Left forelimb (tissue), 1 donor: ENCODE measurements around the gene PARD3B.
"Not testable (repeated sequence)": the region's sequence is repeated elsewhere in the genome, so short reads cannot be mapped to it uniquely, and the experiment has no call there.

ENCODE experiments used
- DNase-seq: peaks from one replicate; pipeline ENCODE4 v3.0.0-alpha.2; 2018; ENCODE audit warnings: low spot score

Gene PARD3B

DNA sequence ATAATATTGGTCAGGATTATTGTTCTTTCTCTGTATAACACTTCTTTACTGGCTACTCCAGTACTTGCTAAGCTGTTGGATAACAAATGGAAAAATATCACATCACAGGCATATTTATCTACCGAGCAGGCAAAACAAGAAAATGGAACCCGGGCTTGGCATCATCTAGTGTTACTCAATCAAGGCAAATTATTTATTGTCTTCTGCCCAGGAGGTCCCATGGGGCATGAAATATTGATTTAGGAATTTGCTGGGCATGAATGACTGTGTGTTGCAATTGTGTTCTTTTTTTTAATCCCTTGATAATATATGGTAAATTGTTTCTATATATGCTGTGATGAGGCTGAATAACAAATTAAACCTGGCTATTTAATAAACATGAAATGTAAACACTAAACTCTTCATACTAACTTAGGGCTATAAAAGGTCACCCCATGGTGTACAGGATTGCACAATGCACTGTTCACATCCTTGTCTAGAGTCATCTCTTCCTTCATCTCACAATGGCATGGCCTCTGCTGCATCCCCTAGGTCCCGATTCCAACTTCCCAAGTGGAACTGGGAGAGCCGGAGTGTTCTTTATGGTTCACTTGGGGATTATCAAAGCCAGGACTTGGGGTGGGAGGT lies 2.2 kb upstream of the PARD3B start:
- no peak for DNase-seq

DNA sequence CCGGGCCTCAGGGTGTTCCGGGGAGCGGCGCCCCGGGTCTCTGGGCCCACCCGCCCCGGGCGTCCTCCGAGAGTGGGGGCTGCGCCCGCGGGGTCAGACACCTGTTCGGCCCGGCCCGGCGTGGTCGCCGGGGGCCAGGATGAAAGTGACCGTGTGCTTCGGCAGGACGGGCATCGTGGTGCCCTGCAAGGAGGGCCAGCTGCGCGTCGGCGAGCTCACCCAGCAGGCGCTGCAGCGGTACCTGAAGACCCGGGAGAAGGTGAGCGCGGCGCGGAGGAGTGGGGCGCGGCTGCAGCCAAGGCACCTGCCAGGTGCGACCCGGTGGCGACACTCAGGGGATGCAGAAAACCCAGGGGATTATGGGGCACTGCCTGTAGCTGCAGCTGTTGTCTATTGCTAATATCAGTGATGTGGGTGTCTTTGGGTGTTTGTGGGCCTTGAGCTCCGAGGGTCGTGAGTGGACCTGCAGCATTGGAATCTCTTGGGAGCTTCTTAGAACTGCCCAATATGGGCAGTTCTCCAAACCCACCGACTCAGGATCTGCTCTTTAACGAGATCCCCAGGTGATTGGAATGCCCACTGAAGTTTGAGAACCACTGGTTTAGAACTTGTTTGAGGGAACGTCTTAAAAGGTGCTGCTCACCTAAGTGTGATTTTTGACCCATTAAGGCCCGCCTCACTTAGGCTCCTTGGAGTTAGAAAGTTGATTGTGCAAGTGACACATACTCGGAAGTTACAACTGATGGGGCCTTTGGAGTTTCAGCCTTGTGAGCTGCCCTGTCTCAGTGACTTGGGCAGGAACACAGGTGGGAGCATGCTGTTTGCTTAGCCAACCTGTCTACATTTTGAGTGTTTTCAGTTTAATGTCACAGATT lies 823 bp downstream of the PARD3B start:
- peak; percentile 66 for DNase-seq

DNA sequence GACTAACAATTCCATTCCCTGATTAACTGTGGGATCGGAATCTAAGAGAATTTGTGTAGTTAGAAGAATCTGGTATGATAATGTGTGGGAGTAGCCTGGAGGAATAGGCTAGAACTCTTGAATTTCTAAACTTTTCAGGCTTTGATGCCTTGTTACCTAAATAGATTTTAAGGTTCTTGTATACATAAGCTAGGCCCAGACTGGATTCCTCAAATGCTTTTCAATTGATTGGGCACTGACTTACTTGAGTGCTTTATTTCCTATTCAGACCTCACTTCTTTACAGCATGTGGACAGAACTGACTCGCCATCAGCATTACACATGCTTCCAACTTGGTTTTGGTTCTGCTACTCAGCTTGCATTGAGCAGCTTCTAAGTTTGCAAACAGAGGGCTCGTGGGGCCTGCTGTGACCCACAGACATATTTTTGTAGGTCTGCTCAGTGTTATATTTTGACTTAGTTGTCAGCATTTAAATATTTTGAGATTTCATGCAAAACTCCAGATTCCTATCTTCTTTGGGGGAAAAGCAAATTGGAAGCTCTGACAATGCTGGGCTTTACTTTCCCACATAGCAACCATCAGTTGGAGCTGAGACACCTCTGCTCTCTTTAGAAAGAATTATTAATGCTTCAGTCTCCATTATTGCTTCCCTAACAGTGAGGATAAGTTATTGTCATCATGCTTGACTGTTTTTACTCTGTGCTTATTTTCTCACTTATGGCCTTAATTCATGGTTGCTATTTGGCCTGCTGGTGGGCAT lies 5.7 kb downstream of the PARD3B start:
- no peak for DNase-seq

DNA sequence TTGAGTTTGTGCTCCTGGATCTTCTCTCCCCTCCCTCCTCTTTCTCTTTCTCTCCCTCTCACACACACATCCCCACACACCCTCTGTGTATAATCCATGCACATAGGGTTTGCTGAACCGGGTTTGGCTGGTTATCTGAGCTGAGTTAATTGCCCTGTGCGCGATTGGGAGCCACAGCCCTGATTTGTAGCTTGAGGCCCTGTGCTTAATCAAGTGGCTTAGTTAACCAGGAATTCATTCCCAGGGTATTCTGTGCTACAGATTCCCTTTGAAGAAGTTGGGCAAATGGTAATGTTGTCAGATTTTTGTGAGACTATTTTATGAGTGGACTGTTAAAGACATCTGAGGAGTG lies 6.2 kb downstream of the PARD3B start:
- DNase-seq, result no peak

DNA sequence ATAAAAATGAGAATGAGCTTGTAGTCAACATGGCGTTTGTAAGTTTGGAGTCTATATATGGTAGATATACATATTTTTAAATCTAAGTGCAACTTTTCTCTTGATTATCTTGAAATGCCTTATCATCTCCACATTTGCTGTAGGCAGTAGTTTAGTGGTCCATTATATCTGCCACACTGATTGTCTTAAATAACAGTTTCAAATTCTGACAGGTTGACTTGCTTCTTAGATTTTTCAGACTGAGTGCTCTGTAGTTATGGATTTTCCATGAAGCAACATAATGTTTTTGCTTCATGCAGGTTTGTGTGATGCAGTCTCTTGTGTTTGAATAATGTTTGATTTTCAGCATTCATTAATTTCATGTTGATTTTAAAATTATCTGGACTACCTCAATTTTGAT lies 12.3 kb downstream of the PARD3B start:
- no peak for DNase-seq

DNA sequence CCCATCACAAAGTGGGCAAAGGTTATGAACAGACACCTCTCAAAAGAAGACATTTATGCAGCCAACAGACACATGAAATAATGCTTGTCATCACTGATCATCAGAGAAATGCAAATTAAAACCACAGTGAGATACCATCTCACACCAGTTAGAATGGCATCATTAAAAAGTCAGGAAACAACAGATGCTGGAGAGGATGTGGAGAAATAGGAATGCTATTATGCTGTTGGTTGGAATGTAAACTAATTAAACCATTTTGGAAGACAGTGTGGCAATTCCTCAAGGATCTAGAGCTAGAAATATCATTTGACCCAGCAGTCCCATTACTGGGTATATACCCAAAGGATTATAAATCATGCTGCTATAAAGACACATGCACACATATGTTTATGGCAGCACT lies 14.1 kb downstream of the PARD3B start:
- DNase-seq, result not testable (repeated sequence)

DNA sequence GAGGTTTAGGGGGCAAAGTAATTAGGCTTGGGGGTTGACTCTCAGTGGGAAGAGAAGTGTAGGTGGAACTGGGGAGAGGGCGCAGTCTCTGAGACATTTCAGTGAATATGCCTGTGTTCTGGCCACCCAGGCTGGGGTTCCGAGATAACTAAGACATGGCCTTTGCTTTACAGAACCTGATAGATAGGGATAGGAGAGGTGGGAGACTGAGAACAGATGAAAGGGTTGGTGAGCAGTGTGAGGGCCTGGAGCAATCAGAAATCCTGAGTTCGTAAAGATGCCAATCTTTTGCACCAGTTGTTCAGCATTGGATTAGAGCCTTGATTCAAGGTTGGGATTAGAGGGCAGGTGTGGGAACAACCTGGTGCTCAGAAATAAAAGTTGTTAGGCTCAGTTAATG lies 15.6 kb downstream of the PARD3B start:
- no peak for DNase-seq

DNA sequence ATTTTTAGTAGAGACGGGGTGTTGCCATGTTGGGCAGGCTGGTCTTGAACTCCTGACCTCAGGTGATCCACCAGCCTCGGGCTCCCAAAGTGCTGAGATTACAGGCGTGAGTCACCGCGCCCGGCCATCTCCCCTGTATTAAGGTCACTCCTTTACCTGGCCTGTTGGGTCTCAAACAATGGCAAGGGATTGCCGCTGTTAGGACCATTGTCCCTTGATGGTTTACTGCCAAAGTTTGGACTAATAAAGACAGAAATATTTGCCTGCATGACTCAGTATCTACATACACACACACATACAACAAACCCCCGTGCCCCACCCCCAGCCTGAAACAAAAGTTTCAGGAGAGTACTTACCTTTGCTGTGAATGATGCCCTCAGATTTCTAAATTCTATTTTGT lies 16.5 kb downstream of the PARD3B start:
- no peak for DNase-seq

DNA sequence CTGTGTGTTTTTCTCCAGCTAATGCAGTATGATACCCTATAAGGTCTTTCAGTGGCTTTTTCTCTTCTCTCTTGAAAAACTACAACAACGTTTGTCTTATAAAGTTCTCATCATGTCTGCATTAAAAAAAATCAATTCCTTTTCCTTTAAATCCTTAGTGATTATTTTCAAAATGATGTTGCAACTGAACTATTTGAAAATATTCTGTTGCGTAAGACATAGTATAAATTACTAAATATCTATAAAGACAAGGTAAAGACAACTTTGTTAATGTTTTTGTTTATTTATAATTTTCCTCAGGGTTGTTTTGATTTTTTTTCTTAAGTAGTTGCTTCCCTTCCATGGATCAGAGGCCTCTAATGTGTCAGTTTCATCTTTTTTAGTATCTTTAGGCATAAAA lies 21.2 kb downstream of the PARD3B start:
- DNase-seq, result no peak

DNA sequence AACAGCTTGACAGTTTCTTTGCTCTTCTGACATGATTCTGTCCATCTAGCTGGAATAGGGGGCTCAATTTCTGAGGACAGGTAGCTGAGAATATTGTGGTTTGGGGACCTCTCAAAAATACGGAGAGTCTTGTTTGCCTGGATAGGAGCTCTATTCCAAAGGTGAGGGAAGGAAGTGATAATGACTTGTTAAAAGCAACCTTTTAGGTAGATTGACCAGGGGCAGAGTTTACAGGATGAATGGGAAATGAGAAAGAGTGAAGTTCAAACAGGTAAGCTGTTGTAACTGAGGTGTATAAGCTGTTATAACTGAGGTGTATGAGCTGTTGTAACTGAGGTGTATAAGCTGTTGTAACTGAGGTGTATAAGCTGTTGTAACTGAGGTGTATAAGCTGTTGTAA lies 25.1 kb downstream of the PARD3B start:
- no peak for DNase-seq

DNA sequence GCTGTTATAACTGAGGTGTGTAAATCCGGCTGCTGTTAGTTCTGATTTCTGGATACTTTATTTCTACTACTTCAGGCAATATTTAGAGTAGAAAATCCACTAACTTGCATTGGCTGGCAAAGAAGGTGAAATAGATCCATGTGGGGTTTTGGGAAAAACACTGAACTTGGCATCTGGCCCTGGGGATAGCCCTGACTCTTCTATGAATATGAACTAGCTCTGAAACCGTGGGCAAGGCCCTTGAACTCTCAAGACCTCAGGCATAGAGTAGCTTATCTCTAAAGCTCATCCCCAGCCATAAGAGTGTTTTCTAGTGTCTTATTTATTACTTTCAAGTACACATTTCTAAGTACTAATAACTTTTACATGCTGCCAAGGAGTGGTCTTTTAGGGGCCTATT lies 25.8 kb downstream of the PARD3B start:
- no peak for DNase-seq

DNA sequence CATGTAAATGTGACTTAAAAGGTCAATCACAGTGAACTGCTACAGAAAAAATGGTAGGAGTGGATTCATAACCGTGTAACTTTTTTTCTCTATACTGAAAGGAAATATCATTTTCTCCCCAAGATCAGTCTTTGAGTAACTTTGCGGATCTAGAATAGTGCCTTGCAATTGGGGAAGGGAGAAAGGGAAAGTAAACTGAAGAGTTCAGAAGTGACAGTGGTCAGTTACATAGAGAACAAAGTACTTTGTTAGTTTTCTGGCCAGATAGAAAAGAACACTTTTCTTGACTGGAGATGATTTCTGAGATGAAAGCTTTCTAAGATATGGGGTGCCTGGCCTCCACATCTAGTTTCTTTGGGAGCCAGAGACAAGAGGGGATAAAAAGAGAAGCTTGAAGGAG lies 26.6 kb downstream of the PARD3B start:
- no peak for DNase-seq

DNA sequence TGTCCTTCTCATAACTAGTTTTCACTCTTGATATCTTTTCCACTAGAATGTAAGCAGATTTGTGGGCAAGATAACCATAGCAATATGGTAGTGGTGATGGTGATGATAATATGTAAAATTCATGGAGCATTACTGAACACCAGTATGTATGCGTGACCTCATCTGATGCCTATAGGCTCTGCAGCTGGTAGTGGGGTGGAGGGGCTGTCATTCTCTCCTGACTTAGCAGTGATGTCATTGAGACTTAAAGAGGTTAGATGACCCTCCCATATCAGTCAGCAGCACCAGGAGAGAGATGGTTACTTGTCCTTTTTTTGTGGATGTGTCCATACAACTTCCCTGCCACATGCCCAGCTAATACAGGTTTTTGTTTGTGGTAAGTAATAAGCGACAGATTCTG lies 27.9 kb downstream of the PARD3B start:
- no peak for DNase-seq

DNA sequence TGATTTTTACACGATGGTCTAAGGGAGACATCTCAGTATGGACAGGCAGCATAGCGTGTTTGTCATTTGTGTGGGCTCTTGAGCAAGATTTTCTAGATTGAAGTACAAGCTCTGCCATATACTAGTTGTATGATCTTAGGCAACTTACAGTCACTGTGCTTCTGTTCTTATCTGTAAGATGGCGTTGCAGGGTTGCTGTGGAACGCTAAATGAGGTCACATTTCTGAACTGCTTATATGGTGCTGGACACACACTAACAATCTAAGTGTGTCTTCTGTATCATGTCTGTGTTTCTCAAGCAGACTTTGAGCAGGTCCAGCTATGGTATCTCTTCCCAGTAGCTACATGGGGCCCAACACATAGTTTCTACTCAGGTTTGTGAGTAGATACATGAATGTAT lies 29.2 kb downstream of the PARD3B start:
- no peak for DNase-seq

DNA sequence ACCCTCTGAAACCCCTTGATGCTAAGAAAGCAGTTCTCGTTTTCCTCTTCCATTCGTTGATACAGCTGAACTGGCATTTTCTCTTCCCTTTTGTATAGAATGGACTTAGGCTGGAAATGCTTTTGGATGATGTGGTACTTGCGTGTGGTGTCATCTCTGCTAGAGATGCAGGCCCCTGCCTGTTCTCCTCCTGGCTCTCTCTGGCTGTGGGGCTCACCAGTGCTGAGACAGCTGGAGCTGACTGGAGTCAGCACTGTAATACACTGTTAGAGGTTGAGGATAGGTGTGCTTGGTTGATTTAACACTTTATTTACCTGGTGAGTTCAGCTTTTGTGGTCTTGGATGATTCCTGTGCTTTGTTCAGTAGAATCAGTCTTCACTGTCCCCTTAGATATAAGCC lies 30.2 kb downstream of the PARD3B start:
- no peak for DNase-seq

DNA sequence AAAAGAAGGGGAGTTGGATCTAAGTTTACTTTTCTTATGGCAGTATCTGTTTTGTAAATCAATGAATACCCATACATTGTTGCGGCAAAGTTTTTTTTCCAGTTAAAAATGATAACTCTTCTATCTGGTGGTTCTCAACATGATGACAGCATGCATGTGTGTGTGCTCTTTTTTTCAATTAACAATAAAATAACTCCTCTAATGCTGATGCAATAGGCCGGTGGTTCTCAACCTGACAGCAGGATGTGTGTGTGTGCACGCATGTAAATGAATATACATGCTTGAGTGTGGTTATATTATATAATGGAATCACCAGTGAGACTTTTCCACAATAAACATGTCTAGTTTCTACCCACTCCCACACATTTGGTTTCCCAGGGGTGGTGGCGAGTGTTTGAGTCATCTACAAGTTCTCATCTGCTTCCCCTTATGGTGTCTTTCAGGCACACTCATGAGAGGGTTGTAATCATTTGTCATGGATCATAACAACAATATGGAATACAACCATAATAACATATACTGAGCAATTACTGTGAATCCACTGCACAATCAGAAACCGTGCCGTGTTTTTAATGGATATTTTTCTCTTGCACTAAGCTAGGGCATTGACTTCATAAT lies 31.2 kb downstream of the PARD3B start:
- DNase-seq, result no peak

DNA sequence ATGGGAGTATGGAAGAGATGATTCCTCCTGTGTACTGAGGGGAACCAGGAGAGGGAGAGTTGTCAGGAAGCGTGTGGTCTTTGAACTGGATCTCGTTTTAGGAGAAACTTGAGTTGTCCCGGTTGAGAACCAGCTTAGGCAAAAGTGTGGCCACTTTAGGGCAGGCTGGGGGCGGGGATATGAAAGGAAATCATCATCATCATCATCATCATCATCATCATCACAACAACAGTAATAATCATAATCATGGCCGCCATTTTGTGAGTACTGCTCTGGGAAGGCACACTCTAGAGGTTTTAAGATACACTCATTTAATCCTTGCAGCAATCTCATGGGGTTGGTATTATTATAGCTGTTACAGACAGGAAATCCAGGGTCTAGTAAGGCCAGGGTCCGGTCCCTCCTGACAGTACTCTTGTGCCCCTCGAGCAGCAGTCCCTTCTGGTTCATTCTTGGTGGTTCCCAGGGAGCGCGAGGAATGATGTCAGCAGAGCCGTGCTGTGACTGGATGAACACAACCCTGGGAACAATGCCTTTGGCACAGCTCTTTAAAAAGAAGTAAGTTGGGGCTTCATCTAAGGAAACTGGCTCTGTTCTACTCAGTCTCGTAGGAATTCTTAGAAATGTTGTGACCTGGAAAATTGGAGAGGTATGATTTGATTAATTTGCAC lies 33.8 kb downstream of the PARD3B start:
- no peak for DNase-seq

DNA sequence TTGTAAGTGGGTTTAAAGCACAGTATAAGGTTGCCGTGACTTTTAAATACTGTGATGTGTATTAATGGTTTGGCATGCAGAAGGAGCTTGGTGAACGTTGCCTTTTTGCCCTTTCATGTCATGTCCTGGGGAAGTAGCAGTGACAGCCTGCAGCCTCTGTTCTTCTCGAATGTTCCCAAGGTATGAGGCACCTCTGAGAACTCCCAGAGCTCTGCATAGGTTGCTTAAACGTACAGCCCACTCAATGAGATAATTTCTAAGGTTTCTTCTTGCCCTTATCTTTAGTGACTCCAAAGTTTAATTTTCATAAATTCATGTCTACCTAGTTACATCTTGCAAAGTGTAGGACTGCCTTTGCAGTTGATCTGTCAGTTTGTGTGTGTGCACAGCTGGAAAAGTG lies 36.7 kb downstream of the PARD3B start:
- DNase-seq, result no peak

DNA sequence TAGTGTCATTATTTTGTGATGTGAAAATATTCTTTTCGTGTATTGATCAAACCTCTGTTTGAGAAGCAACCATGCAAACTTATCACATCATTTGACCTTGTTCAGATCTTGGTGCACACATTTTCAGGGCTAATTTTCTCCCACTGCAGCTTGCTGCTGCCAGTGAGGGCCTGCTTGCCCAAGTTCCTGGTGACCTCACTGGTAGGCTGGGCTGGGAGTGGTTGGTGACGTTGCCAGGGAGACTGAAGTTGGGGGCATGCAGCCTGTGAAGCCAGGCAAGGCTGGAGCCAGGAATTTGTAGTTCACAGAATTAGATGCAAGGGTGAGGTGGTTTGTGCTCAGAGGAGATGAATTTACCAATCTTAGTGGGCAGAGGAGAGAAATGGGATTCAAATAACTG lies 38.5 kb downstream of the PARD3B start:
- DNase-seq, result no peak

DNA sequence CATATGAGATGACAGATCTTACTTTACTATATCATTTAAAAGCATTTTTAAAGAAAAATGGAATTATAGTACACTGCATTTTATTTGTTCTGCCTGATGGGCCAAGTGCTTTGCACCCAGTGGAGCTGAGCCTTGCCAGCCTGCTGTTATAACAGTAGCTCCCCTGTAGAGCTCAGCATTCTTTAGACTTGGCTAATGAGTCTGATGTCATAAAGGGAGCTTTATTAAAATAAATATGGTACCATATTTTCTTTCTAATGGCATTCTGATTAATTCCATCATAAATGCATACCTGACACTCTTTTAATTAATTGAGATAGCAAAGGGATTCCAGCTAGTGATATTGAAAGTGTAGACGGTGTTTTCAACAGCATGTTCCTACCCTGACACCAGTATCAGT lies 40.7 kb downstream of the PARD3B start:
- no peak for DNase-seq

DNA sequence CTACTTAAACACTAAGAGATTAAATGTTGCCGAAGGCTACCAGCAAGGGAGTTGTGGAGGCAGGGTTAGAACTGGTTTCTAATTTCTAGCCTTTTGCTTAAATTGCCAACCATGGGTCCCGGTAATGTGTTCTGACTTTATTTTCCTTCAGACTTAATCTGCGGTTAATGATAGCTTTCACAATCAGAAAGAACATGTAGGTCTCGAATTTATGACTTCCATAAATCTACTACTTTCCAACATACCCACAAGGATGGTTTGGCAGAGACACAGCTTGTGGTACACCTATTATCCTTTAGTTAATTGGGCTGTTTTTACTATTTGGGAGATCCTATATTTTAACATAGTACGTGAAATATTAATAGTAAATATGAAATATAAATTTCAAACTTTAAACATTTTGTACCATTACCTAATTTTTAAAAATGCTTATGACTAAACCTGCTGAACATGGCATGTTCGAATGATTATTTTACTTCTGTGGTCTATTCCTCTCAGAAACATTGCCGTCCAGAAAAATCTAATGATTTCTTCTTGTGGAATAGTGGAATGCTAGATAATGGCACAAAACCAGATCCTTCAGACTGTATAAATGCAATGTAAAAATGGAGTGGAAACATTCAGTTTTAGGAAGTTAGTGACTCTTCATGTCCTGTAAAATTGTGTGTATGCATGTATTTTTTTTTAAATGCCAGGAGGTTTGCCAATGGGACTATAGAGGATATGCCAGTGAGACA lies 41.3 kb downstream of the PARD3B start:
- no peak for DNase-seq
